Measurements from ENCODE around the gene SMYD2.

The SMYD2 gene

DNA sequence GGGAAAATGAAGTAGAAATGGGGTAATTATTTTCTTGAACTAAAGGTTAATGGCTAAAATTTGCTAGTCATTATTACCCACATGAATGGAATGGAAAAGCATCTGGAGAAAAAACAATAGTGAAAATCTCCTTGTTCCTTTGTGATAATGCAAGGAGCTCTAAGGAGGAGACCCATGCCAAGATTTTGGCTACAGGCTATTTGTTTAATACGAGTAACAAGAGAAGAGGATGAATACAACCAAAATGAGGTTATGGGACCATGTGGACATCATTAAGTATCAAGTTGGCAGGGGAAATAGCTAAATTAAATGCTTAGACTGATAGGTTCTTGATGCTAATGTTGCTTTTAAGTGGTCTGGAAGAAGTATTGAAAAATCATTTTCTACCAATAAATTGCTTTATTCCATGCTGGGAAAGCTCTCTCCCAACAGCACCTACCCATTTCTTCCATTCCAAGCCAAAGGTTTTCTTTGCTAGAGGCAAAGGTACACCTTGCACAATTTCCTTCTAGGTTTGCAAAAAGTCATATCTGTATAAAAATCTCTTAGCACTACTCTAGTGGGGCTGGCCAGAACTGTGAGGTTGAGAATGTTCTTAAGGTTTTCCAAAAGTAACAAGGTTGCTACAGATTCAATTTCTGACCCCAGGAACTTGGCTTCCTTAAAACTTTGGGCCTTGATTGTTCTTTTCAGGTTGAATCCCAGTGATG, 100.2 kb downstream of the SMYD2 start:
- DNase-seq = no peak
- TF ChIP-seq GATA1 (IDR thresholded peaks at IDR 0.05; ENCODE audit: low read depth, low read length) = no peak
- no peak for TF ChIP-seq POLR2A (IDR thresholded peaks at IDR 0.05; ENCODE audit: low read length)

DNA sequence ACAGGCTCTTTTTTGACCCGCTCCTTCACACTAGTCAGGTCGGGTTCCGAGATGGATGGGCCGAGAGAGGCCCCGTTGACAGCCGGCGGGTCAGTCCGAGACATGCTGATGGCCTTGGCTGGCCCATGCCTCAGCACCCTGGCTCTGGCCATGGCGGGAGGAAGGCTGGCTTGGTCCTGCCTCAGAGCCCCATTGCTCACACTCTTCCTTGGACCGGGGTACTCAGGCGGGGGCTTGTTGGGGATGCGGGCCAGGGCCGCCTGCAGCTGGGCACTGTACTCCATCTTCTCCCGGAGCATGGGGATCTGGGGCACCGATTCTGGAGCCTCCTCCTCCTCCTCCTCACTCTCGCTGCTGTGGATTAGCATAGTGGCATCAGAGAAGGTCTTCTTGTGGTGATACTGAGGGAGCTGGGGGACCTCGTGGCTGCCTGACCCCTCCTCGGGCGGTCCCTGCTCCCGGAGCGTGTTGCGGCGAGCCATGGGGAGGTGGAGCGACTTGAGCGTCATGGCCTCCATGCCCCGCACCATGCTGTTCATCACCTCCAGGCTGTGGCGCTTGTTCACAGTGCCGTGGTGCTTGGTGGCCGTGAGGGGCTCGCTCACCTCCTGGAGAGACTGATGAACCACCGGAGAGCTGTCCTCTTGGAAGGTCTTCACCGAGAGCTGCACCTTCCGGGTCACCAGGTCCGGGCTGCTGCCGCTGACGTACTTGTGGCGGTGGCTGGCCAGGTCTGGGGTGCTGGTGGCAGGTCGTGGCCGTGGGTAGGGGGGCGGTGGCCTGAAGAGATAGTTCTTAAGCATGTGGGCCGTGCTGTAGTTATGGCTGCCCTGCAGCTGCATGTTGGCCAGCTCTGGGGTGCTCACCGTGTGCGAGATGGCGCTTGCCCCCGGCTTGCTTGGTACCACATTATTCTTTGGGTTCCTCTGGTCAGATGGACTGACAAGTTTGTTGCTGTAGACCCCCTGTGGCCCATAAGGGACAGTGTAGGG, 102.7 kb downstream of the SMYD2 start:
- DNase-seq = no peak
- TF ChIP-seq POLR2A (IDR thresholded peaks at IDR 0.05; ENCODE audit: low read length) (no peak), GATA1 (IDR thresholded peaks at IDR 0.05; ENCODE audit: low read depth, low read length) (no peak)

- no peak for DNase-seq
- TF ChIP-seq POLR2A (IDR thresholded peaks at IDR 0.05; ENCODE audit: low read length) (no peak), GATA1 (IDR thresholded peaks at IDR 0.05; ENCODE audit: low read depth, low read length) (no peak)
These were observed 103.6 kb downstream of the SMYD2 start for GRCh38 chr1:214384373-214385079.

DNA sequence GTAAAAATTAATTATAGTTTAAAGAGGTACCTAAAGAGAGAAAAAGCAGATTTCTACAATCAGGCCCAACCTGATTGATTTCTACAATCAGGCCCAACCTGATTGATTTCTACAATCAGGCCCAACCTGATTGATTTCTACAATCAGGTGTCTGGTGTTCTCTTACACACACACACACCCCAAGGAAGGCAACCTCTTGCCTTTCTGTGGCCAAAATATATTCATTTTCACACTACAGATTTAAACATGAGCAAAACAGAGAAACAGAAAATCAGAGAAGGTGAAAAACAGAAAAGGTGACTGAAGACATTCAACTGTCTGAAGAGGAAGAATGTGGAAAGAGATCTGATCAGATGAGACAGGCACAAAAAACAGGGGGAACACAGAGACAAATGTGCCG, 104.5 kb downstream of the SMYD2 start:
- DNase-seq = no peak
- TF ChIP-seq GATA1 (IDR thresholded peaks at IDR 0.05; ENCODE audit: low read depth, low read length) (no peak), POLR2A (IDR thresholded peaks at IDR 0.05; ENCODE audit: low read length) (no peak)

- DNase-seq = no peak
- TF ChIP-seq GATA1 (IDR thresholded peaks at IDR 0.05; ENCODE audit: low read depth, low read length) (no peak), POLR2A (IDR thresholded peaks at IDR 0.05; ENCODE audit: low read length) (no peak)
These were observed 105.4 kb downstream of the SMYD2 start for GRCh38 chr1:214386333-214386732.
